GM23338 (cell line): ENCODE measurements around the gene MORN4. TPM values are rescaled to one million over a fixed set of nuclear protein-coding genes. Genes with fewer than 3 reads are reported as not detected.

Experiments
- ATAC-seq: fragments of 200-7000 bp; cut with Tn5 transposase; 3 replicates; pipeline ENCODE4 v1.9.1; 2020
- DNase-seq: peaks from one replicate; pipeline ENCODE4 v3.0.0-alpha.2; 2015; ENCODE audit warnings: low spot score
- H2AFZ ChIP-seq: fragments of 200-600 bp; sonication (generic); 2 replicates; pipeline ENCODE4 v1.8.0; 2016; ENCODE audit warnings: antibody characterized with exemption, mild to moderate bottlenecking, moderate library complexity
- H3F3A ChIP-seq: fragments of 200-600 bp; sonication (generic); replicated peaks from 2 replicates; pipeline ENCODE4 v1.8.0; 2017; ENCODE audit warnings: antibody characterized with exemption, mixed run types, low read depth
- H3K27ac ChIP-seq: fragments of 200-600 bp; sonication (generic); 2 replicates; pipeline ENCODE4 v1.6.1; 2016; ENCODE audit warnings: low read depth
- H3K27me3 ChIP-seq: fragments of 200-600 bp; sonication (generic); 2 replicates; pipeline ENCODE4 v1.8.0; 2016; ENCODE audit warnings: mild to moderate bottlenecking, mixed run types, moderate library complexity; ENCODE audit not compliant: insufficient read depth
- H3K36me3 ChIP-seq: fragments of 200-600 bp; sonication (generic); 2 replicates; pipeline ENCODE4 v1.8.0; 2016; ENCODE audit warnings: mild to moderate bottlenecking; ENCODE audit not compliant: insufficient read depth
- H3K4me1 ChIP-seq: fragments of 200-600 bp; sonication (generic); 2 replicates; pipeline ENCODE4 v1.8.0; 2016; ENCODE audit warnings: mild to moderate bottlenecking, moderate library complexity; ENCODE audit not compliant: insufficient read depth
- H3K4me2 ChIP-seq: fragments of 200-600 bp; sonication (generic); 2 replicates; pipeline ENCODE4 v1.7.1; 2017; ENCODE audit warnings: mixed run types
- H3K4me3 ChIP-seq: fragments of 200-600 bp; sonication (generic); 2 replicates; pipeline ENCODE4 v1.6.1; 2016; ENCODE audit warnings: mixed run types
- H3K79me2 ChIP-seq: fragments of 200-600 bp; sonication (generic); replicated peaks from 2 replicates; pipeline ENCODE4 v1.8.0; 2017; ENCODE audit warnings: mild to moderate bottlenecking; ENCODE audit not compliant: insufficient read depth
- H3K9me2 ChIP-seq: fragments of 200-600 bp; sonication (generic); 2 replicates; pipeline ENCODE4 v1.8.0; 2017; ENCODE audit not compliant: insufficient read depth
- H4K20me1 ChIP-seq: fragments of 200-600 bp; sonication (generic); replicated peaks from 2 replicates; pipeline ENCODE4 v1.8.0; 2017; ENCODE audit warnings: mild to moderate bottlenecking; ENCODE audit not compliant: insufficient read depth
- H3K27ac Mint-ChIP-seq: 2 replicates; pipeline ENCODE4 v1.8.0; 2020; ENCODE audit warnings: inconsistent platforms, mild to moderate bottlenecking, moderate library complexity, mixed read lengths
- H3K27me3 Mint-ChIP-seq: 3 replicates; pipeline ENCODE4 v1.8.0; 2022; ENCODE audit warnings: low read depth, mild to moderate bottlenecking, moderate library complexity, mixed read lengths, inconsistent platforms; ENCODE audit not compliant: insufficient read depth, poor library complexity
- H3K36me3 Mint-ChIP-seq: 3 replicates; pipeline ENCODE4 v1.8.0; 2021; ENCODE audit warnings: low read depth, mild to moderate bottlenecking, inconsistent platforms, moderate library complexity, mixed read lengths
- H3K4me1 Mint-ChIP-seq: 3 replicates; pipeline ENCODE4 v1.8.0; 2020; ENCODE audit warnings: mild to moderate bottlenecking, inconsistent platforms, mixed read lengths
- H3K4me3 Mint-ChIP-seq: 3 replicates; pipeline ENCODE4 v1.8.0; 2021; ENCODE audit warnings: moderate library complexity, mild to moderate bottlenecking, inconsistent platforms, mixed read lengths
- H3K9me3 Mint-ChIP-seq: 3 replicates; pipeline ENCODE4 v1.8.0; 2020; ENCODE audit warnings: moderate library complexity, mild to moderate bottlenecking, inconsistent platforms, mixed read lengths
- CREB1 ChIP-seq: fragments of 250-450 bp; sonication (Bioruptor Pico); IDR thresholded peaks from 2 replicates; pipeline ENCODE4 v1.5.0; 2020; ENCODE audit warnings: low read depth, mild to moderate bottlenecking, moderate library complexity
- CTCF ChIP-seq, 2 experiments: fragments of 200-600 bp in 1 of 2; sonication (generic) in 1 of 2; conservative IDR thresholded peaks; 2 replicates each; pipeline versions ENCODE4 v1.5.1 to v1.6.1; 2016 to 2017; ENCODE audit warnings: antibody characterized with exemption in 2 of 2, low read depth in 2 of 2, mild to moderate bottlenecking in 2 of 2, moderate library complexity in 1 of 2
- ETS1 ChIP-seq: IDR thresholded peaks from 2 replicates; pipeline ENCODE4 v1.6.1; 2016; ENCODE audit warnings: antibody characterized with exemption
- EZH2 ChIP-seq: fragments of 200-600 bp; sonication (generic); IDR thresholded peaks from one replicate; pipeline ENCODE4 v1.8.0; 2017; ENCODE audit warnings: antibody characterized with exemption, mild to moderate bottlenecking, low read depth; ENCODE audit not compliant: unreplicated experiment
- EZH2phosphoT487 ChIP-seq: fragments of 200-600 bp; sonication (generic); IDR thresholded peaks from one replicate; pipeline ENCODE4 v1.8.1; 2018; ENCODE audit warnings: antibody characterized with exemption; ENCODE audit not compliant: unreplicated experiment
- ZNF462 ChIP-seq: fragments of 250-450 bp; sonication (Bioruptor Pico); IDR thresholded peaks from 2 replicates; pipeline ENCODE4 v1.5.0; 2020; ENCODE audit warnings: mild to moderate bottlenecking, moderate library complexity
- polyA plus RNA-seq: library from polyadenylated mRNA; unstranded; fragments of >200 nt; fragmentation: Nextera tagmentation; extraction: Ambion mirVana; gene quantifications from 2 replicates; pipeline ENCODE4 v1.2.1, GENCODE V29; 2016
- total RNA-seq: library from RNA; depleted of rRNA; stranded (reverse); fragments of >200 nt; shearing (Covaris generic); gene quantifications from 2 replicates; pipeline ENCODE4 v1.2.3, GENCODE V29; 2014

Gene MORN4
- total and polyA plus RNA-seq, 2 experiments from 2014 or later, result 9.0 to 50.0 TPM

DNA sequence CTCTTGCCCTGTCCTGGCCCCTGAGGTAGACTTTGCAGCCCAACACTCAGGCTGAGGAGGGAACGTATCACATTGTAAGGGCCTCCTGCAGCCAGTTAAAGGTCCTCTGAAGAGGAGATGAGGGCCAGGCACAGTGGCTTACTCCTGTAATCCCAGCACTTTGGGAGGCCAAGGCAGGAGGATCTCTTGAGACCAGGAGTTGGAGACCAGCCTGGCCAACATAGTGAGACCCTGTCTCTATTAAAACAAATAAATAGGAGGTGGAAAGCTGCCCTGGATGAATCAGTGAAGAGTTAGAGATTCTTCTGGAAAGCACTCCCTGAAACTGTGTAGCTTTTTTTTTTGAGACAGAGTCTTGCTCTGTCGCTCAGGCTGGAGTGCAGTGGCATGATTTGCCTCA, 46.1 kb downstream of the MORN4 start (continued):
- no peak for TF ChIP-seq ZNF462 (CRISPR knock-in tag)

DNA sequence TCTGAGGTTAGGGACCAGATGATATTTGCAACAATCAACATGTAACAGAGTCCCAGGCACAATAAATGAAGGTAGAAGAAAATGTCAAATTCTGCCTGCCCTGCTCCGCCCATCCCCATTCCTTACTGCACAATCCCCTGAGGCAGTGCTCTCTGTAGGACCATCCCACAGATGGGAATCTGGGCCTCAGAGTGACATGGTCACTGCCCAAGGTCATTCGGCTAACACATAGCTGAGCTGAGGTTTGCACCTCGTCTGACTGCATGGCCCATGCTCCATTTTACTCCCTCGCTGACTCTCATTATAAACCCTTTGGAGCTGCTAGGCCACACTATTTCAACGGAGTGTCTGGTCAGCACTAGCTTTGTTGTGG, 47.9 kb downstream of the MORN4 start:
- Histone ChIP-seq H3K27me3 (no peaks in the 10 kb centered on the region), H3K36me3 (no peaks in the 10 kb centered on the region), H3K27ac (no peak overlapping the region), H3K4me3 (no peak overlapping the region), H3K79me2 (no peaks in the 10 kb centered on the region), H3K9me2 (no peaks in the 10 kb centered on the region), H2AFZ (no peak overlapping the region), H3F3A (no peaks in the 10 kb centered on the region), H3K4me2 (no peak overlapping the region), H4K20me1 (no peaks in the 10 kb centered on the region), H3K4me1 (peaks cover 3% of the 10 kb centered on the region)
- Mint-ChIP-seq H3K27ac (no peak overlapping the region), H3K4me3 (no peak overlapping the region; the same call in 2 of the 3 replicates), H3K9me3 (no peaks in the 10 kb centered on the region), H3K27me3 (peaks cover 12% of the 10 kb centered on the region), H3K4me1 (peaks cover 10% of the 10 kb centered on the region; the same call in 2 of the 3 replicates), H3K36me3 (no peaks in the 10 kb centered on the region)
- ATAC-seq (no peak), DNase-seq (no peak)
- TF ChIP-seq EZH2 (no peak), EZH2phosphoT487 (no peak), ZNF462 (CRISPR knock-in tag) (no peak), ETS1 (no peak), CREB1 (CRISPR knock-in tag) (no peak), CTCF (conservative IDR thresholded peaks at IDR 0.05; ENCODE audit: low read depth in 2 of 2) (no peak)
